Lung (tissue), 4 donors: Measurements from ENCODE around the gene SYK. TPM values are rescaled to one million over a fixed set of nuclear protein-coding genes. Genes with fewer than 3 reads are reported as not detected.

ENCODE experiments used
- polyA plus RNA-seq, 2 donors: library from polyadenylated mRNA; stranded (reverse); fragments of 200-250 nt; gene quantifications; one replicate each; pipeline ENCODE4 v1.2.1, GENCODE V29; 2013
- total RNA-seq, 2 donors: library from RNA; depleted of rRNA in 1 of 2; stranded (reverse); fragments of >200 nt in 1 of 2; gene quantifications; one replicate each; pipeline ENCODE4 v1.2.1, GENCODE V29; 2014 to 2021
- donor health status: Bipolar disorder and iron deficiency.
- donor health status: healthy.
- donor health status: DM: yes; HTN: yes; CAD: no.

SYK gene
- total and polyA plus RNA-seq, 4 donors, result 13.7 to 71.6 (median 35.0) TPM

Other genes with a start within 250 kb of the SYK start
- gene DIRAS2, start 159.0 kb upstream of the SYK start, total RNA-seq, result under 1 TPM; 0.37 to 0.61 TPM
- gene DIRAS2, start 159.0 kb upstream of the SYK start, polyA plus RNA-seq, result under 1 TPM; 0.02 to 0.04 TPM